GM23338 (cell line): ENCODE data around the gene TMEM176B. TPM values are rescaled to one million over a fixed set of nuclear protein-coding genes. Genes with fewer than 3 reads are reported as not detected.

Experiments
- ATAC-seq: fragments of 200-7000 bp; cut with Tn5 transposase; 3 replicates; pipeline ENCODE4 v1.9.1; 2020
- DNase-seq: peaks from one replicate; pipeline ENCODE4 v3.0.0-alpha.2; 2015; ENCODE audit warnings: low spot score
- H2AFZ ChIP-seq: fragments of 200-600 bp; sonication (generic); 2 replicates; pipeline ENCODE4 v1.8.0; 2016; ENCODE audit warnings: antibody characterized with exemption, mild to moderate bottlenecking, moderate library complexity
- H3F3A ChIP-seq: fragments of 200-600 bp; sonication (generic); replicated peaks from 2 replicates; pipeline ENCODE4 v1.8.0; 2017; ENCODE audit warnings: antibody characterized with exemption, mixed run types, low read depth
- H3K27ac ChIP-seq: fragments of 200-600 bp; sonication (generic); 2 replicates; pipeline ENCODE4 v1.6.1; 2016; ENCODE audit warnings: low read depth
- H3K27me3 ChIP-seq: fragments of 200-600 bp; sonication (generic); 2 replicates; pipeline ENCODE4 v1.8.0; 2016; ENCODE audit warnings: mild to moderate bottlenecking, mixed run types, moderate library complexity; ENCODE audit not compliant: insufficient read depth
- H3K36me3 ChIP-seq: fragments of 200-600 bp; sonication (generic); 2 replicates; pipeline ENCODE4 v1.8.0; 2016; ENCODE audit warnings: mild to moderate bottlenecking; ENCODE audit not compliant: insufficient read depth
- H3K4me1 ChIP-seq: fragments of 200-600 bp; sonication (generic); 2 replicates; pipeline ENCODE4 v1.8.0; 2016; ENCODE audit warnings: mild to moderate bottlenecking, moderate library complexity; ENCODE audit not compliant: insufficient read depth
- H3K4me2 ChIP-seq: fragments of 200-600 bp; sonication (generic); 2 replicates; pipeline ENCODE4 v1.7.1; 2017; ENCODE audit warnings: mixed run types
- H3K4me3 ChIP-seq: fragments of 200-600 bp; sonication (generic); 2 replicates; pipeline ENCODE4 v1.6.1; 2016; ENCODE audit warnings: mixed run types
- H3K79me2 ChIP-seq: fragments of 200-600 bp; sonication (generic); replicated peaks from 2 replicates; pipeline ENCODE4 v1.8.0; 2017; ENCODE audit warnings: mild to moderate bottlenecking; ENCODE audit not compliant: insufficient read depth
- H3K9me2 ChIP-seq: fragments of 200-600 bp; sonication (generic); 2 replicates; pipeline ENCODE4 v1.8.0; 2017; ENCODE audit not compliant: insufficient read depth
- H4K20me1 ChIP-seq: fragments of 200-600 bp; sonication (generic); replicated peaks from 2 replicates; pipeline ENCODE4 v1.8.0; 2017; ENCODE audit warnings: mild to moderate bottlenecking; ENCODE audit not compliant: insufficient read depth
- H3K27ac Mint-ChIP-seq: 2 replicates; pipeline ENCODE4 v1.8.0; 2020; ENCODE audit warnings: inconsistent platforms, mild to moderate bottlenecking, moderate library complexity, mixed read lengths
- H3K27me3 Mint-ChIP-seq: 3 replicates; pipeline ENCODE4 v1.8.0; 2022; ENCODE audit warnings: low read depth, mild to moderate bottlenecking, moderate library complexity, mixed read lengths, inconsistent platforms; ENCODE audit not compliant: insufficient read depth, poor library complexity
- H3K36me3 Mint-ChIP-seq: 3 replicates; pipeline ENCODE4 v1.8.0; 2021; ENCODE audit warnings: low read depth, mild to moderate bottlenecking, inconsistent platforms, moderate library complexity, mixed read lengths
- H3K4me1 Mint-ChIP-seq: 3 replicates; pipeline ENCODE4 v1.8.0; 2020; ENCODE audit warnings: mild to moderate bottlenecking, inconsistent platforms, mixed read lengths
- H3K4me3 Mint-ChIP-seq: 3 replicates; pipeline ENCODE4 v1.8.0; 2021; ENCODE audit warnings: moderate library complexity, mild to moderate bottlenecking, inconsistent platforms, mixed read lengths
- H3K9me3 Mint-ChIP-seq: 3 replicates; pipeline ENCODE4 v1.8.0; 2020; ENCODE audit warnings: moderate library complexity, mild to moderate bottlenecking, inconsistent platforms, mixed read lengths
- CREB1 ChIP-seq: fragments of 250-450 bp; sonication (Bioruptor Pico); IDR thresholded peaks from 2 replicates; pipeline ENCODE4 v1.5.0; 2020; ENCODE audit warnings: low read depth, mild to moderate bottlenecking, moderate library complexity
- CTCF ChIP-seq, 2 experiments: fragments of 200-600 bp in 1 of 2; sonication (generic) in 1 of 2; conservative IDR thresholded peaks; 2 replicates each; pipeline versions ENCODE4 v1.5.1 to v1.6.1; 2016 to 2017; ENCODE audit warnings: antibody characterized with exemption in 2 of 2, low read depth in 2 of 2, mild to moderate bottlenecking in 2 of 2, moderate library complexity in 1 of 2
- ETS1 ChIP-seq: IDR thresholded peaks from 2 replicates; pipeline ENCODE4 v1.6.1; 2016; ENCODE audit warnings: antibody characterized with exemption
- EZH2 ChIP-seq: fragments of 200-600 bp; sonication (generic); IDR thresholded peaks from one replicate; pipeline ENCODE4 v1.8.0; 2017; ENCODE audit warnings: antibody characterized with exemption, mild to moderate bottlenecking, low read depth; ENCODE audit not compliant: unreplicated experiment
- EZH2phosphoT487 ChIP-seq: fragments of 200-600 bp; sonication (generic); IDR thresholded peaks from one replicate; pipeline ENCODE4 v1.8.1; 2018; ENCODE audit warnings: antibody characterized with exemption; ENCODE audit not compliant: unreplicated experiment
- JUNB ChIP-seq: IDR thresholded peaks from one replicate; pipeline ENCODE4 v1.6.1; 2016; ENCODE audit warnings: antibody characterized with exemption; ENCODE audit not compliant: unreplicated experiment
- NANOG ChIP-seq: IDR thresholded peaks from 2 replicates; pipeline ENCODE4 v1.6.1; 2016; ENCODE audit warnings: antibody characterized with exemption, borderline replicate concordance
- POLR2AphosphoS5 ChIP-seq: IDR thresholded peaks from 2 replicates; pipeline ENCODE4 v1.6.1; 2016; ENCODE audit warnings: antibody characterized with exemption, low read depth
- REST ChIP-seq: IDR thresholded peaks from one replicate; pipeline ENCODE4 v1.6.1; 2018; ENCODE audit warnings: antibody characterized with exemption; ENCODE audit not compliant: unreplicated experiment
- STAT1 ChIP-seq: IDR thresholded peaks from one replicate; pipeline ENCODE4 v1.6.1; 2016; ENCODE audit warnings: antibody characterized with exemption; ENCODE audit not compliant: unreplicated experiment
- ZNF114 ChIP-seq: fragments of 250-450 bp; sonication (Bioruptor Pico); IDR thresholded peaks from 2 replicates; pipeline ENCODE4 v1.5.0; 2020; ENCODE audit warnings: mild to moderate bottlenecking, moderate library complexity
- ZNF331 ChIP-seq: fragments of 250-450 bp; sonication (Bioruptor Pico); IDR thresholded peaks from 2 replicates; pipeline ENCODE4 v1.5.0; 2020; ENCODE audit warnings: low read depth, mild to moderate bottlenecking, moderate library complexity
- ZNF462 ChIP-seq: fragments of 250-450 bp; sonication (Bioruptor Pico); IDR thresholded peaks from 2 replicates; pipeline ENCODE4 v1.5.0; 2020; ENCODE audit warnings: mild to moderate bottlenecking, moderate library complexity
- polyA plus RNA-seq: library from polyadenylated mRNA; unstranded; fragments of >200 nt; fragmentation: Nextera tagmentation; extraction: Ambion mirVana; gene quantifications from 2 replicates; pipeline ENCODE4 v1.2.1, GENCODE V29; 2016
- total RNA-seq: library from RNA; depleted of rRNA; stranded (reverse); fragments of >200 nt; shearing (Covaris generic); gene quantifications from 2 replicates; pipeline ENCODE4 v1.2.3, GENCODE V29; 2014

TMEM176B gene
- total and polyA plus RNA-seq, 2 experiments from 2014 or later, result 0.35 to 0.42 TPM

GRCh38 chr7:150846291-150847115, 46.3 kb upstream of the TMEM176B start:
- Histone ChIP-seq H3K27ac (no peak overlapping the region), H3K27me3 (no peaks in the 10 kb centered on the region), H3K79me2 (no peaks in the 10 kb centered on the region), H3F3A (no peaks in the 10 kb centered on the region), H3K4me2 (no peak overlapping the region), H4K20me1 (no peaks in the 10 kb centered on the region), H3K4me3 (no peak overlapping the region), H3K36me3 (no peaks in the 10 kb centered on the region), H3K9me2 (no peaks in the 10 kb centered on the region), H2AFZ (no peak overlapping the region), H3K4me1 (no peaks in the 10 kb centered on the region)
- H3K4me1 Mint-ChIP-seq, result no peaks in the 10 kb centered on the region
- H3K9me3 Mint-ChIP-seq, result no peaks in the 10 kb centered on the region
- no peak overlapping the region for H3K27ac Mint-ChIP-seq
- peaks cover 8% of the 10 kb centered on the region for H3K27me3 Mint-ChIP-seq
- TF ChIP-seq EZH2phosphoT487 (no peak), REST (no peak), ZNF114 (CRISPR knock-in tag) (no peak), NANOG (no peak), CTCF (conservative IDR thresholded peaks at IDR 0.05; ENCODE audit: low read depth in 2 of 2) (no peak), EZH2 (no peak), POLR2AphosphoS5 (no peak), CREB1 (CRISPR knock-in tag) (no peak), ZNF462 (CRISPR knock-in tag) (no peak), STAT1 (no peak), JUNB (no peak), ETS1 (no peak), ZNF331 (CRISPR knock-in tag) (no peak)
- ATAC-seq, result no peak
- DNase-seq, result no peak
- H3K4me3 Mint-ChIP-seq, result no peak overlapping the region
- H3K36me3 Mint-ChIP-seq, result no peaks in the 10 kb centered on the region
